Activated CD4-positive, alpha-beta memory T cell treated with anti-CD3 and anti-CD28 coated beads for 36 hours (primary cell): ENCODE measurements around the gene IL4R. TPM values are rescaled to one million over a fixed set of nuclear protein-coding genes. Genes with fewer than 3 reads are reported as not detected.
"Not testable (repeated sequence)": the region's sequence is repeated elsewhere in the genome, so short reads cannot be mapped to it uniquely, and the experiment has no call there.

Experiments used
- CTCF ChIA-PET: fragments of 350-600 bp; sonication (Branson Sonifier 250); formaldehyde crosslinking; loops from one replicate; lab custom pipeline; 2021; ENCODE audit warnings: antibody characterized with exemption, inconsistent platforms; lab: Charles Lee
- POLR2A ChIA-PET: fragments of 350-600 bp; sonication (Branson Sonifier 250); formaldehyde crosslinking; loops from one replicate; lab custom pipeline; 2021; ENCODE audit warnings: antibody characterized with exemption; lab: Charles Lee
- DNase-seq: peaks from one replicate; pipeline ENCODE4 v3.0.0-alpha.2; 2020
- H3K27ac Mint-ChIP-seq: one replicate; pipeline ENCODE4 v1.8.0; 2021; ENCODE audit warnings: mixed read lengths
- H3K27me3 Mint-ChIP-seq: one replicate; pipeline ENCODE4 v1.8.0; 2021; ENCODE audit warnings: mixed read lengths
- H3K36me3 Mint-ChIP-seq: one replicate; pipeline ENCODE4 v1.8.0; 2021; ENCODE audit warnings: mixed read lengths
- H3K4me1 Mint-ChIP-seq: one replicate; pipeline ENCODE4 v1.8.0; 2021; ENCODE audit warnings: low read depth, mixed read lengths
- H3K4me3 Mint-ChIP-seq: one replicate; pipeline ENCODE4 v1.8.0; 2021; ENCODE audit warnings: mild to moderate bottlenecking, mixed read lengths
- H3K9me3 Mint-ChIP-seq: one replicate; pipeline ENCODE4 v1.8.0; 2021; ENCODE audit warnings: mixed read lengths
- intact Hi-C: fragments of 100-400 bp; cut with micrococcal nuclease; formaldehyde crosslinking; loops from one replicate; pipeline ENCODE4 v1.15.1; 2023
- total RNA-seq, 2 experiments: library from RNA; stranded (reverse); gene quantifications; one replicate each; pipeline ENCODE4 v1.2.3, GENCODE V29; 2021

IL4R gene
- total RNA-seq, 2 experiments from 2014 or later: 146 to 153 TPM

- Mint-ChIP-seq H3K4me3 (peak overlapping the region; percentile 100), H3K9me3 (peaks cover 5% of the 10 kb centered on the region), H3K36me3 (peaks cover 80% of the 10 kb centered on the region), H3K27ac (peak overlapping the region; percentile 96), H3K4me1 (peaks cover 63% of the 10 kb centered on the region), H3K27me3 (no peaks in the 10 kb centered on the region)
- DNase-seq: peak; percentile 37
- CTCF ChIA-PET: interaction anchor here (0.9 to 8.5 kb wide), 8 partner anchors 20 to 228 kb away, joined by 3 to 75 read pairs (median 6); no protein-coding TSS in a partner anchor
- POLR2A ChIA-PET: interaction anchor here (0.7 to 3.3 kb wide), 18 partner anchors 9 to 233 kb away, joined by 3 to 27 read pairs (median 5); partner anchors contain the start of gene KDM8
- intact Hi-C loops: loop anchor here (5.0 kb wide), 1 partner anchor 155 kb away; no protein-coding TSS in a partner anchor
Observed at GRCh38 chr16:27407133-27407532, 93.4 kb downstream of the IL4R start.

DNA sequence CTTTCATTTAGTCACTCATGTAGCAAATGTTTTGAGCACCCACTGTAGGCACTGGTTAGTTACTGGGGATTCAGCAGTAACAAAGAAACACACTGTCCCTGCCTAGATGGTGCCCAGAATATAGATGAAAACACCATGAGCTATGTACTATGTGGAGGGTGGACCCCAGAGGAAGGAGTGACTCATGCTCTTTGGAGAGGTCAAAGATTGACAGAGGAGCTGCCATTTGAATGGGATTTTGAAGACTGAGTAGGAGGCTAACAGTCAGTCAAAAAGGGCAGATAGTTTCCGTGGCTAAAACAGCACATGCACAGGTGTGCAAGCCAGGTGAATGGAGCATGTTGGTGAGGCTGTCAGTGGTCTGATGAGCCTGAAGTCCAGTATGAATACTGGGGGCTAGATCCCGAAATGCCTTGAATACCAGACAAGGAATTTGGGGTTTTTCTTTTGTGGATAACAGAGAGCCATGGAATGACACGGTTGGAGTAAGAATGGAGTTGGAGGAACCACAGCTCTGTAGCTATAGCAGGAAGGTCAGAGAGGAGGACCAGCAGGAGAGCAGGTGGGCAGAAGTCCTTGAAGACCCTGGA is 94.3 kb downstream of the IL4R start:
- intact Hi-C loops: loop anchor here (1.0 to 5.0 kb wide), 4 partner anchors 9 to 205 kb away; partner anchors contain the start of gene KDM8
- DNase-seq: peak; percentile 73
- peaks cover 9% of the 10 kb centered on the region for H3K9me3 Mint-ChIP-seq
- POLR2A ChIA-PET: interaction anchor here (1.0 to 3.3 kb wide), 10 partner anchors 9 to 204 kb away, joined by 3 to 27 read pairs (median 8); no protein-coding TSS in a partner anchor
- H3K27ac Mint-ChIP-seq: peak overlapping the region; percentile 96
- peaks cover 71% of the 10 kb centered on the region for H3K4me1 Mint-ChIP-seq
- H3K27me3 Mint-ChIP-seq: no peaks in the 10 kb centered on the region
- H3K36me3 Mint-ChIP-seq: peaks cover 81% of the 10 kb centered on the region
- CTCF ChIA-PET: interaction anchor here (0.6 to 8.5 kb wide), 6 partner anchors 20 to 228 kb away, joined by 3 to 75 read pairs (median 6); no protein-coding TSS in a partner anchor
- H3K4me3 Mint-ChIP-seq: peak overlapping the region; percentile 100

GRCh38 chr16:27408602-27409031 is 94.8 kb downstream of the IL4R start:
- CTCF ChIA-PET: interaction anchor here (0.6 to 8.5 kb wide), 4 partner anchors 34 to 185 kb away, joined by 3 to 75 read pairs (median 9); no protein-coding TSS in a partner anchor
- POLR2A ChIA-PET: interaction anchor here (1.0 to 3.3 kb wide), 7 partner anchors 8 to 205 kb away, joined by 3 to 27 read pairs (median 10); no protein-coding TSS in a partner anchor
- no peaks in the 10 kb centered on the region for H3K27me3 Mint-ChIP-seq
- H3K9me3 Mint-ChIP-seq: peaks cover 9% of the 10 kb centered on the region
- H3K27ac Mint-ChIP-seq: peak overlapping the region; percentile 96
- intact Hi-C loops: loop anchor here (1.0 to 5.0 kb wide), 4 partner anchors 9 to 205 kb away; partner anchors contain the start of gene KDM8
- H3K4me3 Mint-ChIP-seq: peak overlapping the region; percentile 100
- H3K4me1 Mint-ChIP-seq: peaks cover 76% of the 10 kb centered on the region
- peaks cover 81% of the 10 kb centered on the region for H3K36me3 Mint-ChIP-seq
- DNase-seq: peak; percentile 45

GRCh38 chr16:27409958-27410357 is 96.2 kb downstream of the IL4R start:
- POLR2A ChIA-PET, H3K27me3 Mint-ChIP-seq, DNase-seq, H3K9me3 Mint-ChIP-seq: not testable (repeated sequence)
- peaks cover 83% of the 10 kb centered on the region for H3K4me1 Mint-ChIP-seq
- H3K4me3 Mint-ChIP-seq: peak overlapping the region; percentile 37
- peak overlapping the region; percentile 74 for H3K27ac Mint-ChIP-seq
- CTCF ChIA-PET: interaction anchor here (0.6 to 0.7 kb wide), 2 partner anchors 22 to 447 kb away, joined by 3 to 4 read pairs; no protein-coding TSS in a partner anchor
- peaks cover 74% of the 10 kb centered on the region for H3K36me3 Mint-ChIP-seq
- intact Hi-C loops: loop anchor here (5.0 kb wide), 1 partner anchor 158 kb away; no protein-coding TSS in a partner anchor

DNA sequence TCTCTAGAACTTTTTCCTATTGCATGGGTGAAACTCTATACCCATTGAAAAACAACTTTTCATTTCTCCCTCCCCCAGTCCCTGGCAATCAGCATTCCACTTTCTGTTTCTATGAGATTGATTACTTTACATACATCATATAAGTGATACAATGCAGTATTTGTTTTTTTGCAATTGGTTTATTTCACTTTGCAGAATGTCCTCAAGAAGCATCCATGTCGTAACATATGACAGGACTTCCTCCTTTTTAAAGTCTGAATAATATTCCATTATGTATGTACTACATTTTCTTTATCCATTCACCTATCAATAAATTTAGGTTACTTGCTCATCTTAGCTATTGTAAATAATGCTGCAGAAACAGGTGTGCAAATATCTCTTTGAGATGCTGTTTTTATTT is 97.0 kb downstream of the IL4R start:
- Mint-ChIP-seq H3K4me3 (peak overlapping the region; percentile 24), H3K9me3 (peaks cover 9% of the 10 kb centered on the region), H3K27ac (peak overlapping the region; percentile 74), H3K27me3 (no peaks in the 10 kb centered on the region), H3K4me1 (peaks cover 89% of the 10 kb centered on the region), H3K36me3 (peaks cover 74% of the 10 kb centered on the region)
- no peak for DNase-seq
- intact Hi-C loops: no loop called here
- ChIA-PET CTCF (no interaction called here), POLR2A (interaction anchor here (0.8 kb wide), 1 partner anchor 207 kb away, joined by 3 read pairs; the partner anchor contains the start of gene KDM8)

- peaks cover 68% of the 10 kb centered on the region for H3K36me3 Mint-ChIP-seq
- no peaks in the 10 kb centered on the region for H3K27me3 Mint-ChIP-seq
- peaks cover 9% of the 10 kb centered on the region for H3K9me3 Mint-ChIP-seq
- H3K4me3 Mint-ChIP-seq: no peak overlapping the region
- DNase-seq: no peak
- H3K27ac Mint-ChIP-seq: peak overlapping the region; percentile 1
- POLR2A ChIA-PET: no interaction called here
- intact Hi-C loops: no loop called here
- peaks cover 75% of the 10 kb centered on the region for H3K4me1 Mint-ChIP-seq
- CTCF ChIA-PET: interaction anchor here (0.5 kb wide), 1 partner anchor 11 kb away, joined by 3 read pairs; no protein-coding TSS in a partner anchor
Observed at GRCh38 chr16:27413956-27414355, 100.2 kb downstream of the IL4R start.

Other genes starting within 250 kb of the IL4R start
- not detected for gene C16orf82, start 247.0 kb upstream of the IL4R start, total RNA-seq
- 1 to 10 TPM; 8.7 to 9.7 TPM for gene KDM8, start 110.4 kb upstream of the IL4R start, total RNA-seq
- gene NSMCE1, start 45.2 kb upstream of the IL4R start, total RNA-seq: 100 to 1,000 TPM; 120 to 121 TPM
- gene IL21R, start 88.2 kb downstream of the IL4R start, total RNA-seq: 10 to 100 TPM; 55.0 to 55.9 TPM
- 10 to 100 TPM; 50.6 to 52.9 TPM for gene GTF3C1, start 235.9 kb downstream of the IL4R start, total RNA-seq
- gene KATNIP, start 236.2 kb downstream of the IL4R start, total RNA-seq: 10 to 100 TPM in 1 of 2 experiments, 1 to 10 TPM in 1; 9.8 to 13.7 TPM